Bronchial epithelial cell (primary cell): ENCODE data around the gene ADAM12. TPM values are rescaled to one million over a fixed set of nuclear protein-coding genes. Genes with fewer than 3 reads are reported as not detected.
A peak's percentile ranks its signal among the peaks of the same experiment; 100 is the strongest.
"Not testable (repeated sequence)": the region's sequence is repeated elsewhere in the genome, so short reads cannot be mapped to it uniquely, and the experiment has no call there.

Experiments used
- DNase-seq: peaks from one replicate; pipeline ENCODE4 v3.0.0-alpha.2; 2010; ENCODE audit warnings: low read depth
- FAIRE-seq: peaks from 2 replicates; lab custom pipeline; 2011; peaks lifted over from hg19 to GRCh38; lab: Jason Lieb, UNC
- H3K27me3 ChIP-seq: 2 replicates; pipeline ENCODE4 v1.5.1; 2011; ENCODE audit warnings: low read length; ENCODE audit not compliant: control insufficient read depth, insufficient read depth
- H3K36me3 ChIP-seq: 2 replicates; pipeline ENCODE4 v1.5.1; 2011; ENCODE audit warnings: low read length; ENCODE audit not compliant: control insufficient read depth, insufficient read depth
- H3K4me3 ChIP-seq: 2 replicates; pipeline ENCODE4 v1.5.1; 2011; ENCODE audit warnings: mild to moderate bottlenecking, low read depth, low read length, control low read depth
- CTCF ChIP-seq: IDR thresholded peaks from 2 replicates; pipeline ENCODE4 v1.5.1; 2011; ENCODE audit warnings: mild to moderate bottlenecking, moderate library complexity, low read length, control low read depth, inconsistent platforms; ENCODE audit not compliant: insufficient read depth, severe bottlenecking
- total RNA-seq: library from RNA; depleted of rRNA; stranded (reverse); fragments of >200 nt; gene quantifications from 2 replicates; pipeline ENCODE4 v1.2.1, GENCODE V29; 2014

The ADAM12 gene
- total RNA-seq, 1 donor from 2014 or later = 1.8 TPM

DNA sequence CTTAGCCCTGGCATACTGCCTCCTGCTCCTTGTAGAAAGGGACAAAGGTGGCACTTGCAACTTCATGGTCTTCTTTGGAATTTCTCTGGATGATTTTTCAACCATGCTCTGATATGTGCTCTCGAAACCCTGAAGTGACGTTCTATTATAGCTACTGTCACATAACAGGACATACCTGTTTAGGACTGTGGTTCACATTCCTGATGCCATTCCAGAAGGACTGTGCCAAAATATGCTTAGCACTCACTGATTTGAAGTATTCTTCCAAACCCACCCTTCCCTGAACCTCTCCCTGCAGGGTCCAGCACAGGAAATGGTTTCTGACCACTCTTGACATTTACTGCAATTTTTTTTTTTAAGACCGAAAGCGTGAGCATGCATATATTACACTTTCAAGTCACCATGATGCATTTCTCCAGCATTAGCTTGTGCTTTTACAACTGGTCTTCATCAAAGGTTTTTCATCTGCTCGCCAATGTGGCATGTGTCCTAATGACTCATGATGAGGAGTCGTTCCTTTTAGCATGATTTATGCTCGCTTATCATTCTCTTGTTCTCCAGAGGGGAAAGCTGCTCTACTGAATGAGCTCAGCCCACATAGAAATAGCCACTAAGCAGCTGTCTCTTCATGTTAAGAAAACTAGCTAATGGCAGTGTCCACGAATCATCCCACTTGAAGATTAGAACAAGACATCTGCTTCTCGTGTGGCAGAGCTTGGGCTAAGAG lies 135.2 kb downstream of the ADAM12 start:
- TF ChIP-seq CTCF = no peak
- FAIRE-seq (no peak), DNase-seq (peak; percentile 80)
- H3K36me3 ChIP-seq = no peaks in the 10 kb centered on the region
- no peak overlapping the region for H3K4me3 ChIP-seq
- H3K27me3 ChIP-seq = no peaks in the 10 kb centered on the region

DNA sequence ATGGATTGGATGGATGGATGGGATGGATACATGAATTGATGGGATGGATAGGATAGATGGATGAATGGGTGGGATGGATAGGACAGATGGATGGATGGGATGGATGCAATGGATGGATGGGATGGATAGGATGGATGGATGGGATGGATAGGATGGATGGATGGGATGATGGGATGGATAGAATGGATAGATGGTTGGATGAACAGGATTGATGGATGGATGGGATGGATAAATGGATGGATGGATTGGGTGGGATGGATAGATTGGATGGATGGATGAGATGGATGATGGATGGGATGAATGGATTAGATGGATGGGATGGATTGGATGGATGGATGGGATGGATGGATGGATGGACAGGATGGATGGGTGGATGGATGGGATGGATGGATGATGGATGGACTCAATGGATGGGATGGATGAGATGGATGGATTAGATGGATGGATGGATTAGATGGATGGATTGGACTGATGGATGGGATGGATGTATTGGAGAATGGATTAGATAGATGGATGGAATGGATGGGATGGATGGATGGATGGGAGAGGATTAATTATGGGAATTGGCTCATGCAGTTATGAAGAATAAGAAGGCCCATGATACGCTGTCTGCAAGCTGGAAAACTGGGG lies 136.4 kb downstream of the ADAM12 start:
- H3K36me3 ChIP-seq = no peaks in the 10 kb centered on the region
- TF ChIP-seq CTCF = no peak
- H3K27me3 ChIP-seq = no peaks in the 10 kb centered on the region
- H3K4me3 ChIP-seq = no peak overlapping the region
- DNase-seq (no peak), FAIRE-seq (peak; percentile 99)

- FAIRE-seq = no peak
- no peak for DNase-seq
- Histone ChIP-seq H3K36me3 (no peaks in the 10 kb centered on the region), H3K27me3 (no peaks in the 10 kb centered on the region), H3K4me3 (no peak overlapping the region)
- no peak for TF ChIP-seq CTCF
These were observed 137.6 kb downstream of the ADAM12 start for GRCh38 chr10:126250527-126251310.

- FAIRE-seq = no peak
- Histone ChIP-seq H3K36me3 (no peaks in the 10 kb centered on the region), H3K4me3 (no peak overlapping the region), H3K27me3 (no peaks in the 10 kb centered on the region)
- TF ChIP-seq CTCF = no peak
- no peak for DNase-seq
These were observed 138.2 kb downstream of the ADAM12 start for GRCh38 chr10:126250045-126250444.

DNA sequence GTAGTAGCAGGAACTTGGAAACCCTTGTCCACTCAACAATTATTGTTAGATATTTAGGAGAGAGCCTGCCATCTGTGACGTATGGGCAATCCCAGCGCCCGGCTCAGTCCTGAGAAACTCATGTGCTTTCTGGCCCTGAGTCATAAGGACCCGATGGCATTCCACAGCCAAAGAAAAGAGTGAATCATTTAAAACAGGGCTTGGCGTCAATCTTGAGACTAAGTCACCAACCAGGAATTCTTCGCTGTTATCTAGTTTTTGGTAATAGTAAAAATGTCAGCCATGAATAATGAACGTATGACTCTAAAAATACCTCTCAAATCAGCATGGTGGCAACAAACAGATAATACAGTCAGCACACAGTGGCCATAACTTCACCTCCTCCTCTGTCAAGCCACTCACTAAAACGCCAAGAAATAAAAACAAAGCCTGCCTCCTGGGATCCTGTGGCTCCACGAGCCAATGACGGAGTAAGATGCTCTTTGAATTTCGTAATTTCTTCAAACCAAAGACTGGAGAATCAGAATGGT lies 140.8 kb downstream of the ADAM12 start:
- FAIRE-seq (no peak), DNase-seq (peak; percentile 96)
- Histone ChIP-seq H3K27me3 (no peaks in the 10 kb centered on the region), H3K4me3 (no peak overlapping the region), H3K36me3 (no peaks in the 10 kb centered on the region)
- TF ChIP-seq CTCF = no peak

GRCh38 chr10:126246396-126246795 lies 141.9 kb downstream of the ADAM12 start:
- not testable (repeated sequence) for H3K36me3 ChIP-seq, H3K27me3 ChIP-seq, H3K4me3 ChIP-seq, FAIRE-seq, DNase-seq
